ENCODE results near the gene SLC39A1.

SLC39A1 gene

GRCh38 chr1:153962088-153963029 lies 978 bp downstream of the SLC39A1 start:
- 14 to 17% methylated on average over 16 of the region's 16 CpGs for WGBS, 2 experiments
- Histone ChIP-seq H3K4me3 (ENCODE audit: insufficient read depth, low read depth, low read length) (peak overlapping the region; percentile 83), H3K27ac (ENCODE audit: insufficient read depth, low read depth, low read length, poor library complexity, severe bottlenecking) (no peak overlapping the region), H3K4me1 (ENCODE audit: control insufficient read depth, insufficient read depth, low read length) (peaks cover 17% of the 10 kb centered on the region), H3K36me3 (ENCODE audit: control insufficient read depth, insufficient read depth, low read length) (peaks cover 17% of the 10 kb centered on the region), H3K27me3 (ENCODE audit: control insufficient read depth, insufficient read depth, low read length, poor library complexity, severe bottlenecking) (no peaks in the 10 kb centered on the region), H3K9me3 (ENCODE audit: control insufficient read depth, low read length) (no peaks in the 10 kb centered on the region)

DNA sequence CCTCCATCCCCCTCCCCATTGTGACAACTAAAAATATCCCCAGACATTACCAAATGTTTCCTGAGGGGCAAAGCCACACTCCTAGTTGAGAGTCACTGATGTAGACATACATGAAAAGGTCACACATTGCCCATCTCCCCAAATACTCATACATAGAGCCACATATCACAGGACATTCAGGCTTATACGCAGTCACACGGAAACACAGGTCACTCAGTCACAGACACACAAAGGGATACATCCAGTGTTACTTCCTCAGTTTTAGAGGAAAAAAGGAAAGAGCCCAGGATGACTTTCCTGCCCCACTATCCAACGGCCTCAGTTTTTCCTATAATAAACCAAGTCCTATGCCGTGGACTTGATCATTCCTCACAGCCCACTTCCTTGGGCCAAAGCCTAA lies 1.9 kb downstream of the SLC39A1 start:
- 85 to 87% methylated on average over 4 of the region's 4 CpGs for WGBS, 2 experiments
- Histone ChIP-seq H3K36me3 (ENCODE audit: control insufficient read depth, insufficient read depth, low read length) (peaks cover 17% of the 10 kb centered on the region), H3K27me3 (ENCODE audit: control insufficient read depth, insufficient read depth, low read length, poor library complexity, severe bottlenecking) (no peaks in the 10 kb centered on the region), H3K4me1 (ENCODE audit: control insufficient read depth, insufficient read depth, low read length) (peaks cover 25% of the 10 kb centered on the region), H3K9me3 (ENCODE audit: control insufficient read depth, low read length) (no peaks in the 10 kb centered on the region), H3K27ac (ENCODE audit: insufficient read depth, low read depth, low read length, poor library complexity, severe bottlenecking) (no peak overlapping the region), H3K4me3 (ENCODE audit: insufficient read depth, low read depth, low read length) (peak overlapping the region; percentile 83)

DNA sequence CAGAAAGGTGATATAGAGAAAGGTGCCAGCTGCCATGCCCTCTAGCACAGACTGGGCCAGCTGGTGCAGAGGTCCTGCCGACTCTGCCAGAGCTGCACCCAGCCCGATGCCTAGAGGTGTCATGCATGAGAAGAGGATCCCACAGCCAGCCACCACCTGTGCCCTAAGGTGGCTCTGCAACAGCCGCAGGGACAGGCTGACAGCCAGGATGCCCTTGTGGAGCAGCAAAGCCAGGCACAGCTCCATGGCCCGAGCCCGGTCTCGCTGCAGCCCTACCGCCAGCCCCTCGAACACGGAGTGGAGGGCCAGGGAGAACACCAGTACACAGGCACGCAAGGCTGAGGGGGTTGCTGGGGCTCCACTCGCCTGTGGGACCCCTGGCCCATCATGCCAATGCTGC lies 3.1 kb downstream of the SLC39A1 start:
- Histone ChIP-seq H3K4me1 (ENCODE audit: control insufficient read depth, insufficient read depth, low read length) (peaks cover 26% of the 10 kb centered on the region), H3K36me3 (ENCODE audit: control insufficient read depth, insufficient read depth, low read length) (peaks cover 17% of the 10 kb centered on the region), H3K27me3 (ENCODE audit: control insufficient read depth, insufficient read depth, low read length, poor library complexity, severe bottlenecking) (no peaks in the 10 kb centered on the region), H3K9me3 (ENCODE audit: control insufficient read depth, low read length) (no peaks in the 10 kb centered on the region), H3K4me3 (ENCODE audit: insufficient read depth, low read depth, low read length) (no peak overlapping the region), H3K27ac (ENCODE audit: insufficient read depth, low read depth, low read length, poor library complexity, severe bottlenecking) (no peak overlapping the region)
- WGBS, 2 experiments: 95% methylated on average over 11 of the region's 11 CpGs

DNA sequence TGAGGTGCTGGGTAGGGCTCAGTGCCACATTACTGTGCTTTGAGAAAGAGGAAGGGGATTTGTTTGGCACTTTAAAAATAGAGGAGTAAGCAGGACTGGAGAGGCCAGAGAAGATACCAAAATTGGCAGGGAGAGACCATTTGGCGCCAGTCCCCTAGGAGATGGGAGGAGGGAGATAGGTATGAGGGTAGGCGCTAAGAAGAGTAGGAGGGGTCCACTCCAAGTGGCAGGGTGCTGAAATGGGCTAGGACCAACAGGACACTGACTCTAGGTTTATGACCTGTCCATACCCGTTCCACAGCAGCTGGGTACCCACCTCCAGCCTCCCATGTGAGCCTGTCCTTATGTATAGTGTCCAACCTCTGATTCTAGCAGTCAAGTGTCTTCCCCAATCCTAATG lies 3.9 kb downstream of the SLC39A1 start:
- Histone ChIP-seq H3K27me3 (ENCODE audit: control insufficient read depth, insufficient read depth, low read length, poor library complexity, severe bottlenecking) (no peaks in the 10 kb centered on the region), H3K27ac (ENCODE audit: insufficient read depth, low read depth, low read length, poor library complexity, severe bottlenecking) (peak overlapping the region; percentile 73), H3K4me3 (ENCODE audit: insufficient read depth, low read depth, low read length) (no peak overlapping the region), H3K36me3 (ENCODE audit: control insufficient read depth, insufficient read depth, low read length) (peaks cover 17% of the 10 kb centered on the region), H3K4me1 (ENCODE audit: control insufficient read depth, insufficient read depth, low read length) (peaks cover 26% of the 10 kb centered on the region), H3K9me3 (ENCODE audit: control insufficient read depth, low read length) (no peaks in the 10 kb centered on the region)
- WGBS, 2 experiments: 87 to 88% methylated on average over 3 of the region's 3 CpGs

DNA sequence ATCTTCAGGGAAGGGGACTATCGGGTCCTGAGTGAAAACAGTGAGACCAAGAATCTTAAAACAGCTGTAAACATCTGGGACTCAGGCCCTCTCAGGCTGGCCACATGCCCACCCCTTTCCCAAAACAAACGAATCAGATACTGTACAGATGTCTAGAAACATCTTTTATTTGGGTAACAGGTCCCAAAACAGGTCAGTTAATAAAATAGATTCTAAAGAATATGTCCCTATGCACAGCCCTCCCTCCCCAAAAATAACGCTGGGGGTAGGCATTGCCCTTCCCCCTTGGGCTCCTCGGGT lies 4.4 kb downstream of the SLC39A1 start:
- Histone ChIP-seq H3K27me3 (ENCODE audit: control insufficient read depth, insufficient read depth, low read length, poor library complexity, severe bottlenecking) (no peaks in the 10 kb centered on the region), H3K4me3 (ENCODE audit: insufficient read depth, low read depth, low read length) (no peak overlapping the region), H3K27ac (ENCODE audit: insufficient read depth, low read depth, low read length, poor library complexity, severe bottlenecking) (peak overlapping the region; percentile 73), H3K36me3 (ENCODE audit: control insufficient read depth, insufficient read depth, low read length) (peaks cover 17% of the 10 kb centered on the region), H3K9me3 (ENCODE audit: control insufficient read depth, low read length) (no peaks in the 10 kb centered on the region), H3K4me1 (ENCODE audit: control insufficient read depth, insufficient read depth, low read length) (peaks cover 26% of the 10 kb centered on the region)
- 50 to 55% methylated on average over 4 of the region's 4 CpGs for WGBS, 2 experiments

DNA sequence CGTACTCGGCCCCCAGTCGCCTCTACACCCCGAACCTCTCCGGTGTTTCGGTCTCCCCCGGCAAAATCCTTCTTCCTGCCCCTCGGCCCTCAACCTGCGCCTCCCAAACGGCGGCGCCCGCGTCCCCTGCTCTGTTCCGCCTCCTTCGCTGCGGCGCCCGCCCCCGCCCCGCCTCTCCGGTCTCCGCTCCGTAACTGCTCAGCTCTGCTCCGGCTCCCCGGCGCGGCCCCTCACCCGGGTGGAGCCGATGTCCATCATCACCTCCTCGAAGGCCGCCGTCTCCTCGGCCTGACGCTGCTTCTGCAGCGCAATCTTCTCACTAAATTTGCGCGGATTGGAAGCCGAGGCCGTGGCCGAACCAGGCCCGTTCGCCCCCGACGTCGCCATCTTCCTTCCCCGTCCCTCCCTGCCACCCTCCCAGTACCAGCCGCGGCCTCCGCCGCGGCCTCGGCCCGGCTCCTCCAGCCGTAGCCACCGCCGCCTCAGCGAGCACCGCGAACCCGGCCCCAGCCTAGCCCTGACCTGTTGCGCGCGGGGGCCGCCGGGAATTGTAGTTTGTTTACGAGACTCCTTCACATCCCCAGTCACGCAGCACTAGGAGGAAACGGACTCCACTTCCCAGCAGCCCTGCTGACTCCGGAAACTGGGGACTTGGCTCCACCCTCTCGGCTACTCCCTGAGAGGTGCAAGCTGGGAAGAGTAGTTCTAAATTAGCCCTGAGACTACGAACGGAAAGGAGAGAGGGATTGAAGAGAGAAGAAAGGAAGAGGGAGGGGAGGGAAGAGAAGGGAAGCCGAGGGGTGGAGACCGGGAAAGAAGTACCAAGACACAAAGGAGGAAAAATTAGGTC lies 5.0 kb downstream of the SLC39A1 start, which contains the start of gene CRTC2:
Gene CRTC2, minus strand, starts transcription at position 502 of the 850 bp plus-strand sequence. Its CDS starts 115 bp downstream, at position 387.
- H3K9me3 ChIP-seq (ENCODE audit: control insufficient read depth, low read length): no peaks in the 10 kb centered on the region
- peaks cover 26% of the 10 kb centered on the region for H3K4me1 ChIP-seq (ENCODE audit: control insufficient read depth, insufficient read depth, low read length)
- peaks cover 20% of the 10 kb centered on the region for H3K36me3 ChIP-seq (ENCODE audit: control insufficient read depth, insufficient read depth, low read length)
- H3K27me3 ChIP-seq (ENCODE audit: control insufficient read depth, insufficient read depth, low read length, poor library complexity, severe bottlenecking): no peaks in the 10 kb centered on the region
- WGBS, 2 experiments: 0% methylated on average over 74 of the region's 75 CpGs
- H3K27ac ChIP-seq (ENCODE audit: insufficient read depth, low read depth, low read length, poor library complexity, severe bottlenecking): peak within 1 kb of the TSS; percentile 73
- H3K4me3 ChIP-seq (ENCODE audit: insufficient read depth, low read depth, low read length): peak within 1 kb of the TSS; percentile 84

GRCh38 chr1:153957744-153958110 lies 5.6 kb downstream of the SLC39A1 start:
- WGBS, 2 experiments: 0% methylated on average over 13 of the region's 13 CpGs
- Histone ChIP-seq H3K9me3 (ENCODE audit: control insufficient read depth, low read length) (no peaks in the 10 kb centered on the region), H3K27me3 (ENCODE audit: control insufficient read depth, insufficient read depth, low read length, poor library complexity, severe bottlenecking) (no peaks in the 10 kb centered on the region), H3K36me3 (ENCODE audit: control insufficient read depth, insufficient read depth, low read length) (peaks cover 20% of the 10 kb centered on the region), H3K27ac (ENCODE audit: insufficient read depth, low read depth, low read length, poor library complexity, severe bottlenecking) (peak overlapping the region; percentile 53), H3K4me3 (ENCODE audit: insufficient read depth, low read depth, low read length) (peak overlapping the region; percentile 84), H3K4me1 (ENCODE audit: control insufficient read depth, insufficient read depth, low read length) (peaks cover 26% of the 10 kb centered on the region)

DNA sequence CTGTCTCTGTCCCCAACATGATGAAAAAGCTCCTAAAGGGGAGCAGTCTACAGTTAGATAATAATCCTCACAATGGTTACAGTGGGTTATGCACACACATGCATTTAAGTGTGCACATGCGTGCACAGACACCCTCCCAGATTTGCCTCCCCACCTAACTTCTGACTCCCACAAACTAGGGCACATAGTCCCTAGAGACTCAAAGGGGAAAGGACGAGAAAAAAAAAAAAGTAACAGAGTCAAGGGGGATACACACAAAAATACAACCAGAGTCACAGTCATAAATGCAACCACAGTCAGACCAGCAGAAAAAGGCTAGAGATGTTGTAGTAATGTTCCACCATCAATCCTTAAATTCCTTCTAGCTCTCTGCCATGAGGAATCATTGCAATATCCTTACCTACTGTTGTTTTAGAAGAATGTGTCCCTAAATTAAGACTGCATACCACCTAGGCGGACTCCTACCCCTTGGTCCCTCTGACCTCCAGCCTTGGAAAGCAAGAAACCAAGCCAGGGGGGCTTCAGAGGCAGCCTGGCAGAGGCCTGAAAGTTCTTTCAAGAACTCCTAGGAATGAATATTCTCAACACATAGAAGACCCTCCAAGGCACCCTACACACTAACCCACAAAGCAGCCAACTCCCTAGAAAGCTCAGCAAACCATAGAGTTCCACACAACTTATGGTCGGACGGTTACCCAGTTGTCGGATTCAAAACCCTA lies 6.2 kb downstream of the SLC39A1 start:
- Histone ChIP-seq H3K4me3 (ENCODE audit: insufficient read depth, low read depth, low read length) (peak overlapping the region; percentile 84), H3K27ac (ENCODE audit: insufficient read depth, low read depth, low read length, poor library complexity, severe bottlenecking) (no peak overlapping the region), H3K9me3 (ENCODE audit: control insufficient read depth, low read length) (no peaks in the 10 kb centered on the region), H3K4me1 (ENCODE audit: control insufficient read depth, insufficient read depth, low read length) (peaks cover 26% of the 10 kb centered on the region), H3K27me3 (ENCODE audit: control insufficient read depth, insufficient read depth, low read length, poor library complexity, severe bottlenecking) (no peaks in the 10 kb centered on the region), H3K36me3 (ENCODE audit: control insufficient read depth, insufficient read depth, low read length) (peaks cover 22% of the 10 kb centered on the region)
- 42 to 47% methylated on average over 6 of the region's 6 CpGs for WGBS, 2 experiments

- H3K27me3 ChIP-seq (ENCODE audit: control insufficient read depth, insufficient read depth, low read length, poor library complexity, severe bottlenecking): no peaks in the 10 kb centered on the region
- H3K36me3 ChIP-seq (ENCODE audit: control insufficient read depth, insufficient read depth, low read length): peaks cover 17% of the 10 kb centered on the region
- 95 to 97% methylated on average over 10 of the region's 10 CpGs for WGBS, 2 experiments
- H3K27ac ChIP-seq (ENCODE audit: insufficient read depth, low read depth, low read length, poor library complexity, severe bottlenecking): no peak overlapping the region
- peaks cover 18% of the 10 kb centered on the region for H3K4me1 ChIP-seq (ENCODE audit: control insufficient read depth, insufficient read depth, low read length)
- no peaks in the 10 kb centered on the region for H3K9me3 ChIP-seq (ENCODE audit: control insufficient read depth, low read length)
- no peak overlapping the region for H3K4me3 ChIP-seq (ENCODE audit: insufficient read depth, low read depth, low read length)
Measured at GRCh38 chr1:153954826-153955225, 8.5 kb downstream of the SLC39A1 start.

Measured in ectodermal cell (in vitro differentiated cells).